Transverse colon (tissue), 4 donors: ENCODE results near the gene KLHL41.

Source experiments
- EP300 ChIP-seq: sonication (generic); formaldehyde crosslinking; IDR thresholded peaks from one replicate; pipeline ENCODE4 v1.6.1; 2017; ENCODE audit warnings: antibody characterized with exemption, low read depth
- POLR2A ChIP-seq: fragments of 450-650 bp; IDR thresholded peaks from one replicate; pipeline ENCODE4 v1.6.1; 2016; ENCODE audit warnings: antibody characterized with exemption, mild to moderate bottlenecking, moderate library complexity
- POLR2AphosphoS5 ChIP-seq, 3 donors: sonication (generic); formaldehyde crosslinking; IDR thresholded peaks; one replicate each; pipeline ENCODE4 v1.6.1; 2016; ENCODE audit warnings: antibody characterized with exemption in 3 of 3
- TF ChIP-seq, protein P1 (sequence below), 5 experiments: fragments of 200-600 bp in 3 of 5; fragments of 450-650 bp in 2 of 5; sonication (generic) in 3 of 5; IDR thresholded peaks; 1 replicate in 2 of 5; 2 replicates in 3 of 5; pipeline ENCODE4 v1.5.1; 2016 to 2017; ENCODE audit warnings: antibody characterized with exemption in 5 of 5, inconsistent platforms in 3 of 5, mild to moderate bottlenecking in 2 of 5, moderate library complexity in 1 of 5

DNA sequence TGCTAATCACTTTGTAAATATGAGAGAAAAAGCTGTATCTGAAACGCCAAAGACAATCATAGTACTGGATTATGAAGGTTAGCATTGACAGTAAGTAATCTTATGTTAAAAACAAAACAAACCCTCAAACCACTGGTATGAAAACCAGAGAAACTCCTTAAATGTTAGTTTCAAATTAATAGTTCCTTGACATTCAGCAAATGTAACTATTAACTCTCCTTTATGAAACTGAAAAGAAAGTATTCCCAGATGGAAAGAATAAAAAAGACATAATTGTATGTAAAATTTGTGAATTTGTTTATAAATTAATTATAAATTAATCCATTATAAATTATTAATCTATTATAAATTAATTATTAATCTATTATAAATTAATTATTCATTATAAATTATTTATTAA is 51.9 kb downstream of the KLHL41 start:
- TF ChIP-seq POLR2AphosphoS5 (IDR thresholded peaks at IDR 0.05), result no peak
- TF ChIP-seq, protein P1, sequence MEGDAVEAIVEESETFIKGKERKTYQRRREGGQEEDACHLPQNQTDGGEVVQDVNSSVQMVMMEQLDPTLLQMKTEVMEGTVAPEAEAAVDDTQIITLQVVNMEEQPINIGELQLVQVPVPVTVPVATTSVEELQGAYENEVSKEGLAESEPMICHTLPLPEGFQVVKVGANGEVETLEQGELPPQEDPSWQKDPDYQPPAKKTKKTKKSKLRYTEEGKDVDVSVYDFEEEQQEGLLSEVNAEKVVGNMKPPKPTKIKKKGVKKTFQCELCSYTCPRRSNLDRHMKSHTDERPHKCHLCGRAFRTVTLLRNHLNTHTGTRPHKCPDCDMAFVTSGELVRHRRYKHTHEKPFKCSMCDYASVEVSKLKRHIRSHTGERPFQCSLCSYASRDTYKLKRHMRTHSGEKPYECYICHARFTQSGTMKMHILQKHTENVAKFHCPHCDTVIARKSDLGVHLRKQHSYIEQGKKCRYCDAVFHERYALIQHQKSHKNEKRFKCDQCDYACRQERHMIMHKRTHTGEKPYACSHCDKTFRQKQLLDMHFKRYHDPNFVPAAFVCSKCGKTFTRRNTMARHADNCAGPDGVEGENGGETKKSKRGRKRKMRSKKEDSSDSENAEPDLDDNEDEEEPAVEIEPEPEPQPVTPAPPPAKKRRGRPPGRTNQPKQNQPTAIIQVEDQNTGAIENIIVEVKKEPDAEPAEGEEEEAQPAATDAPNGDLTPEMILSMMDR (IDR thresholded peaks at IDR 0.05), result no peak
- no peak for TF ChIP-seq POLR2A
- no peak for TF ChIP-seq EP300
